ENCODE data around the gene USP31. TPM values are rescaled to one million over a fixed set of nuclear protein-coding genes. Genes with fewer than 3 reads are reported as not detected.

USP31 gene
- polyA plus RNA-seq, 12 donors = 3.0 to 8.9 (median 6.6) TPM; not detected in 1

DNA sequence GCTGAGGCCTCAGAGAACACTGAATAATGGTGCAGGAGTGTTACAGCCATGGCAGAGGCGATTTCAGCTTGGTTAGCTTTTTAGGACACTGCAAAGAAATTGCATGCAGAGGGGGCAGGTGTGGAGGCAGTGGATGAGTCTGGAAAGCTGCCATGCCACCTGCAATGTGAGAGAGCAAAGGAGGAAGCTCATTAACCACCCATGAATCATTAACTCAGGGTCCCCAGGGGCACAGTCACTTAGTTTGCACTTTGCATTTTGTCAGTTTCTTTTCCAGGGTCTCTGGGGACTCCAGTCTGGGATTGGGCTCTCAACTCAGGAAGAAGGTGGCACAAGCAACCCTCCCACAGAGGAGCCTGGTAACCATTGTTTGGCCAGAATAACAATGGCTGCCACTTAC lies 132.9 kb downstream of the USP31 start:
- DNase-seq = no peak

DNA sequence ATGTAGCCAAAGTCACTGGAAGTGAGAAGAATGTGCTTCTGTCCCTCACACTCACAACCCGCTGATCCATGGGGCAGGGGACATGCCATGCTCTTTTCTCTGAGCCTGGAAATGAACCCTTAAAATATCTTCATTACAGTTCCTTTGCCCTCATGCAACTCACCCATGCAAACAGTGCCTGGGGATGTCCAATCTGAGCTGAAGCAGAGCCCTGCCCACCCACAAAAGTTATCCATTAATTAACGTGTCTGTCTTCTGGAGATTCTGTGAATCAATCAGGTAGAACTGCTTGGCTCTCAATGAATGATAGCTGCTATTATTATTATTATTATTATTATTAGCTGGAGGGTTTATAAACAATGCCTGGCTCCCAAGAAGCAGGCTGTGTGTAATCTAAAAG lies 133.7 kb downstream of the USP31 start:
- DNase-seq = no peak

DNA sequence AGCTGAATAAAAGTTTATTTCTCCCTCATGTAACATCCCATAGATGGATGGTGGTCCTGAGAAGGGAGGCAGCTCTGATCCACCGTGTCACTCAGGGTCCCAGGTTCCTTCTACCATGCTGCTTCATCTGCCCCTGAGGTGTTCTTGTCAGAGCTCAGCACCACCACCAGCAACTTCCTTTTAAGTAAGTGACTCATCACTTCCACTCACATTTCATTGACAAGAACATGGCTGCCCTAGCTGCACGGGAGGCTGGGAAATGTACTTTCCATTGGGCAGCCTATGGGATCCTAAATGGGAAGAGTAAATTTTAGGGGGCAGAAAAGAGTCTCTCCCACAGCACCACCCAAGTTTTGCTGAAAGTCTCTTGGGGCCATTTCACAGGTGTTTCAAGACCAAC lies 134.7 kb downstream of the USP31 start:
- DNase-seq = no peak

Other genes with a start within 250 kb of the USP31 start
- under 1 TPM in 6 of 12 donors, not detected in 6; 0.07 to 0.47 (median 0.28) TPM for gene SCNN1G, start 33.3 kb upstream of the USP31 start, polyA plus RNA-seq (ENCODE audit: insufficient read length in 12 of 12)
- gene SCNN1B, start 152.8 kb upstream of the USP31 start, polyA plus RNA-seq (ENCODE audit: insufficient read length in 12 of 12) = 1 to 10 TPM in 2 of 12 donors, under 1 TPM in 6, not detected in 4; 0.07 to 2.6 (median 0.31) TPM